PC-9 (cell line): ENCODE measurements around the gene STX8.

Source experiments
- EZH2 ChIP-seq: fragments of 200-600 bp; sonication (generic); IDR thresholded peaks from 2 replicates; pipeline ENCODE4 v1.8.0; 2017; ENCODE audit warnings: antibody characterized with exemption, low read depth
- TF ChIP-seq, protein P1 (sequence below): fragments of 200-600 bp; sonication (generic); conservative IDR thresholded peaks from 2 replicates; pipeline ENCODE4 v1.6.1; 2017; ENCODE audit warnings: mixed run types, antibody characterized with exemption, mild to moderate bottlenecking, moderate library complexity

DNA sequence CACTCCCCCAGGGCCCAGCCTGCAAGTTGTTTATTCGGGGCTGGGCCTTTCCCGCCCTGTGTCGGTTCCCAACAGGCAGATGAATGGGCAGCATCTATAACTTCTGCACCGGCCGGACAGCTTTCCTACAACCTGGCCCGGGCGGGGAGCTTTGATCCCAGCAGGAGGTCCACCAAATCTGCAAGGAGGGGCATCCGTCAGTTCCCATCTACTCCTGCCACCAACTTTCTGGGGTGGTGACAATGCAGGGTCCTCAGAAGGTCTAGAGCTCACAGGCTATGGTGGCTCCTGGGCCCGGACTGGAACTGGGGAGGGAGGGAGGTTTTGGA is 342.4 kb downstream of the STX8 start:
- TF ChIP-seq, protein P1, sequence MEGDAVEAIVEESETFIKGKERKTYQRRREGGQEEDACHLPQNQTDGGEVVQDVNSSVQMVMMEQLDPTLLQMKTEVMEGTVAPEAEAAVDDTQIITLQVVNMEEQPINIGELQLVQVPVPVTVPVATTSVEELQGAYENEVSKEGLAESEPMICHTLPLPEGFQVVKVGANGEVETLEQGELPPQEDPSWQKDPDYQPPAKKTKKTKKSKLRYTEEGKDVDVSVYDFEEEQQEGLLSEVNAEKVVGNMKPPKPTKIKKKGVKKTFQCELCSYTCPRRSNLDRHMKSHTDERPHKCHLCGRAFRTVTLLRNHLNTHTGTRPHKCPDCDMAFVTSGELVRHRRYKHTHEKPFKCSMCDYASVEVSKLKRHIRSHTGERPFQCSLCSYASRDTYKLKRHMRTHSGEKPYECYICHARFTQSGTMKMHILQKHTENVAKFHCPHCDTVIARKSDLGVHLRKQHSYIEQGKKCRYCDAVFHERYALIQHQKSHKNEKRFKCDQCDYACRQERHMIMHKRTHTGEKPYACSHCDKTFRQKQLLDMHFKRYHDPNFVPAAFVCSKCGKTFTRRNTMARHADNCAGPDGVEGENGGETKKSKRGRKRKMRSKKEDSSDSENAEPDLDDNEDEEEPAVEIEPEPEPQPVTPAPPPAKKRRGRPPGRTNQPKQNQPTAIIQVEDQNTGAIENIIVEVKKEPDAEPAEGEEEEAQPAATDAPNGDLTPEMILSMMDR: no peak
- no peak for TF ChIP-seq EZH2
